ENCODE results near the gene PLXNA1. TPM values are rescaled to one million over a fixed set of nuclear protein-coding genes. Genes with fewer than 3 reads are reported as not detected.
A peak's percentile ranks its signal among the peaks of the same experiment; 100 is the strongest.

Gene PLXNA1
- total RNA-seq, 1 donor from 2014 or later, result 23.8 TPM

DNA sequence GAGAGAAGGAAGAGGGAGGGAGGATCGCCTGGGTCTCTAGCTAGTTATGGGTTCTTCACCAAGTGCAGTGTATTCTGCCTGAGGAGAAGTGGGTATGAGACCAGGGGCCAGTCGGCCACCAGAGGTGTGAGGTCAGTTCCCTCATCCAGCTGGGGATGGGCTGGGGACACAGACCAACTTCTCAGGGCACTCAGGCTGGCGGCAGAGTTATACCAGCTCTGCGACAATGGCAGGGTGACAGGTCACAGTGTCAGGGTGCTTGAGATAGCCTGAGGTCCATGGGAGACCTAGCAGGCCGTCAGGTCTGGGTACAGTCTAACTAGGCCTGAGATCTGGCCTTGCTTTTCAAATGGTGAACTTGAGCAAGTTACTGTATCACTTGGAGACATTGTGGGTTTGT is 31.4 kb upstream of the PLXNA1 start:
- no peak for ATAC-seq
- intact Hi-C loops (cut with micrococcal nuclease), result no loop called here
- no peak for DNase-seq

- DNase-seq (no peak), ATAC-seq (no peak)
- intact Hi-C loops (cut with micrococcal nuclease), result no loop called here
These were observed 30.5 kb upstream of the PLXNA1 start for GRCh38 chr3:126952261-126952982.

GRCh38 chr3:126952983-126953660 is 29.8 kb upstream of the PLXNA1 start:
- DNase-seq (no peak), ATAC-seq (no peak)
- intact Hi-C loops (cut with micrococcal nuclease), result no loop called here

GRCh38 chr3:126954141-126954842 is 28.6 kb upstream of the PLXNA1 start:
- intact Hi-C loops (cut with micrococcal nuclease), result no loop called here

GRCh38 chr3:126955004-126955790 is 27.7 kb upstream of the PLXNA1 start:
- intact Hi-C loops (cut with micrococcal nuclease), result no loop called here
- ATAC-seq, result no peak
- DNase-seq, result no peak

More at GRCh38 chr3:126954141-126954842, 28.6 kb upstream of the PLXNA1 start:
- DNase-seq (peak; percentile 7), ATAC-seq (no peak)

DNA sequence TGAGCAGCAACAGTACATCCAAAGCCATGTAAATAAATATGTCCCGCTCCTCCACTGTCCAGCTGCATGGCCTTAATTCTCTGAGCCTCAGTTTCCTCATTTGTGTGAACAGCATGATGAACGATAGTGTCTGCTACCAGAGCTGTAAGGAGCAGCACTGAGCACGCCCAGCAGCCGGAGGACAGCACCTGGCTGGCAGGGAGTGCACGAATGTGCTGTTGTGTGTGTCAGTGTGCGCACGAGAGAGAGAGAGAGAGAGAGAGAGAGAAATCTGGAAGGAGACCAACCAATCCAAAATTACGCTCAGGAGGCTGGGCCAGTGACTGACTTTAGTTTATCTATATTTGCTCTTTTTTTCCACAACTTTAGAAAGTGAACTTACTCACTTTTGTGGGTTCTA is 26.6 kb upstream of the PLXNA1 start:
- intact Hi-C loops (cut with micrococcal nuclease), result no loop called here
- DNase-seq (no peak), ATAC-seq (no peak)

DNA sequence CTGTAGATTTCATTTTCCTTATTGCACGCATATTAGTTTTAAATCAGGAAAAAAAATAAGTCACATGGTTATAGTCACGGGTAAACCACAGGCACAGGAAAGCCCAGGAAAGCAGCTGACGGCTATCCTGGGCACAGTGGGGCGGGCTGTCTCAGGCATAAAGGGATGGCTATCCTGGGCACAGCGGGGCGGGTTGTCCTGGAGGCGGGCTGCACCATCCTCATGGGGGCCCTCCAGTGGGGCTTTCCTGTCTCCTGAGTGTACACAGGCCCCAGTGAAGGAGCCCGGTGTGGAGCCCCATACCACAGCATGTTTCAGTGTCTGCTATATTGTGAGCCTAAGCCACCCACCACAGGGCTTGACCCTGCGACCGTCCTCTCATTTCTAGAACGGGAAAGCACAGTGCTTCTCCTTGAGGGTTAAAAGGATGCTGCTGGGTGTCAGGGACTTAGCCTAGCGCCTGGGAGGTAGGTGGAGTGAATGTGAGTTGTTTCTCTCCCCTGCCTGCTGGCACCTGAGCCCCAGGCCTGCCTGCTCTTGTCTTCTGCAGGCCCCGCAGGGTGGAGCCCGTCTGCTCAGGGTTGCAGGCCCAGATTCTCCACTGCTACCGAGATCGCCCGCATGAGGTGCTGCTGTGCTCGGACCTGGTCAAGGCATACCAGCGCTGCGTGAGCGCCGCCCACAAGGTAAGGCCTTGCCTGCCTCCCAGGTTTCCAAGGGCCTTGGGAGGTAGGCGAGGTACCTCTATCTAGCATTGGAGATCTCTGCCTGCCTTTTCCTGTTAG is 25.9 kb upstream of the PLXNA1 start:
- DNase-seq (no peak), ATAC-seq (no peak)
- intact Hi-C loops (cut with micrococcal nuclease), result no loop called here

DNA sequence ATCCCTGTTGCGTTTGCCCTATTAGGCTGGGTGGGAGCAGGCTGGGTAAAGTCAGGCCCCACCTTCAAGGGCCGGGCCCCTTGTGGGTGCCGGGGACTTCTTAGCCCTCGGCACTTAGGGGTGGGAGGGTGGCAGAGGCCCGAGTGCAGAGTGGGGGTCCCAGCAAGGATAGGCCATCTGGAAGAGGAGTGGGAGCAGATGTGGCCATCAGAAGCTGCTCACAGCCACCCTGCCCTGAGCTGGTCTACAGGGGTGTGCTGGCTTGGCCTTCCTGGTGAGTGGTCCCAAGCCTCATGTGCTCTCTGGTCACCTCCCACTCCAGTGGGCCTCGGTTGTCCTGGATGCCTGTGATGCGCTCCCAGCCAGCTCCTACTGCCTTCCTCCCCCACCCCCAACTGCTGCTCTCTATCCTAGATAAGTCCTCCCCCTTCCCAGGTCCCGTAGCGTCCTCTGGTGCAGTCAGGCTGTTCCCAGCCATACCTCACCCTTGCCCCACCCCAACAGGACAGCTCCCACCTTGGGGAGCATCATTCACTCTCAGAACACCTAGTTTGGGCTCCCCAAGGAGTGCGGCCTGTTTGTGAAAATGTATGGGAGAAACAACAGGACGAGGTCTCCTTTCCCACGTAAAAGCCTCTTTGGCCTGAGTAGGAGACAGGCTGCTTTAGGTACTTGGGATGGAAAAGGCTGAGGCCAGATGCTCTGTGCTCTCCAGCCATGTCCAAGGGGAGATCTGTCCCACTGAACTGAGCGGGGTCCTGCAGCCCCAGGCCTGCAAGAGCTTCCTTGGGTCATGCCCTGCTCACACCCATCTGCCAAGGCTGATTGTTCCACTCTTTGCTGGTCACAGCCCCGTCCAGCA is 24.9 kb upstream of the PLXNA1 start:
- DNase-seq, result peak; percentile 5
- intact Hi-C loops (cut with micrococcal nuclease), result no loop called here
- no peak for ATAC-seq

DNA sequence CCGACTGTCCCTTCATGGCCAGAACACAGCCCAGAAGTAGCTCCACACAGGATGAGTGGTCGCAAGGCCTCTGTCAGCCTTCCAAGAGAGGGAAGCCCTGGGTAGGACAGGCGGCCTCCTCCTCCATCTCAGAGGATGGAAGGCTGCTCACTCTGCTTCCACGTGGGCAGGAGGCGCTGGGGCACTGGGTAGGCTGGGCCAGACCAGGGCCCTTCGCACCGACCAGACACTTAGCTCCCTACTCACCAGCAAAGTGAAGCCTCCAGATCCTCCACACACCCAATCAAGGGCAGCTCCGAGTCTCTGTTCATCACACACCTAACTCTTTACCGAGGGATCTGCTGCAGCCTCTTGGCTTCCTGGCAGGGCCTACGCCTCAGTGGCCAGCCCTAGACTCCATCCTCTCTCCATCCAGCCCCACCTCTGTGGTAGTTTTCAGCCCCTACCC is 24.3 kb upstream of the PLXNA1 start:
- ATAC-seq, result no peak
- peak; percentile 15 for DNase-seq
- intact Hi-C loops (cut with micrococcal nuclease), result no loop called here

DNA sequence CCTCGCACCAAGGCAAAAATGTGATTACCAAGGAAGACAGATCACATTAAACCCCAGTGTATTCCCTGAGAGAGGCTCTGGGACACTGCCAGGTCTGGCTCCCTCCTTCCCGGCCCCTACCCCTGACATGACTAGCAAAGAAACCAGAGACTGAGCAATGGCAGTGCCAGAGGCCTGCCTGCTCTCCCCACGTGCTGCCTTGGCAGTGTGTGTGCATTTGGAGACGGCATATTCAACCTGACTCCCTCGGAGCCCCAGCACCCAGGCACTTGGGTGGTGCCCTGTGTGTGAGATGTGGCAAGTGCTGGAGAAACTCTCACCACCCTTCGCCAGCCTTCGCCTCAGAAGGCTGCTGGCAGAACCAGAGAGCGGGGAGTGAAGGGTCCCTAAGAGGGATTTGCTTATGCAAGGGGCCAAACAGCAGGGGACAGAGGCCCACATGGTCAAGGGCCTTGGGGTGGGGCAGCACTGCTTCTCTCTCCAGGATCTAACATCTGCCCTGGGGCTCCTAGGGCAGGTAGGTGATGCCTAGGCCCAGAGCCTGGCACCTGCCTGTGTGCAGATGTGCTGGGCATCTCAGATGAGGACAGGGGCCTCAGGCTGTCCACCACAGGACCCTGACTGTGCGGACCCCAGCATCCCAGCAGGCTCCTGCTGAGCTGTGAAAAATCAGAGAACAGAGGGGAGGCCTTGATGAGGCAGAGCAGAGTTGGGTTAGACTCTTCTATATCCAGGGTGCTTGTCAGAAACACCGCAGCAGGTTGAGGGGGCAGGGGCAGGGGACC is 23.6 kb upstream of the PLXNA1 start:
- intact Hi-C loops (cut with micrococcal nuclease), result no loop called here
- ATAC-seq, result no peak
- no peak for DNase-seq

DNA sequence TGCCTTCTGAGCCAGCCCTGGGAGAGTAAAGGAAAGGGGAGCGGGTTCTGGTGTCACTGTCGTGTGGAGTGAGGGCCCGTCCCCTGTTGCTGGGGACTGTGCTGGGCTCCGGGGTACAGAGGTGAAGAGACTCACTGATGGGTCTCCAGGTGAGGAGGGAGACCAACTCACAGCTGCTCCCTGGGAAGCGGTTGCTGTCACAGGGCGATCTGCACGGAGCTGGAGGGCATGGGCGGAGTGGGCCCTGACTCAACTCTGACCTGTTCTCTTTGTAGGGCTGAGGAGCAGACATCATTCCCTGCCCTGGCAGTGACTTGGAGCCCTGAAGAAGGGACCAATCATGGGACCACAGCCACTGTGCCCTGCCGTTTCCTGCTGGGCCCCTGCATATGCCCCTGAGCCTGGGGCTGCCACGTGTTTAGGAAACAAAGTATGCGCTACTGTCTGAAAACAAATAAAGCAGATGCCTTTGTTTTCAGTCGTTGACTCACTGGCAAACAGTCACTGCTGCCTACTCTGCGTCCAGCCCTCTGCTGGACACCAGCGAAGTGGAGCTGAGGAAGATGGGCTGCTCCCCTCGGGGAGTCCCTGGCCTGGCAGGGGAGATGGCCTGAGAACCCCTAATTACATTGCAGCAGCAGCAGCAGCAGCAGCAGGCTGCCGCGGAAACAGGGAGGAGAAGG is 22.9 kb upstream of the PLXNA1 start:
- DNase-seq, result no peak
- intact Hi-C loops (cut with micrococcal nuclease), result no loop called here
- ATAC-seq, result no peak

DNA sequence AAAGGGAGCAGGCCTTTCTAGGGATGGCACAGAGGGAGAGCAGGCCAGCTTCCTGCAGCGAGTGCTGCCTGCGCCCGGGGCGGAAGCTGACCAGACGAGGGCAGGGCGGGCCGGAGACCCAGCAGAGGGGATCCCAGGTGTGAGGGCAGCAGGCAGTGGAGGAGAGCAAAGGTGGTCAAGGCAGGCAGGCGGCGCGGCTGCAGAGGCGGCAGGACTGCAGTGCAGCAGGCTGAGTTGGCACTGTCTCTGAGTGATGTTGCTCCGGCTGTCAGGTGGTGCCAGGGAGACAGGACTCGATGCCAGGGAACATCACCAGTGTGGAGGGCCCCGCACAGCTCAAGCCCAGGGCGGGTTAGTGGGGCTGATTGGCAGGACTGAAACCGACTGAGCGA is 22.3 kb upstream of the PLXNA1 start:
- DNase-seq (peak; percentile 67), ATAC-seq (peak; percentile 80)
- intact Hi-C loops (cut with micrococcal nuclease), result no loop called here

DNA sequence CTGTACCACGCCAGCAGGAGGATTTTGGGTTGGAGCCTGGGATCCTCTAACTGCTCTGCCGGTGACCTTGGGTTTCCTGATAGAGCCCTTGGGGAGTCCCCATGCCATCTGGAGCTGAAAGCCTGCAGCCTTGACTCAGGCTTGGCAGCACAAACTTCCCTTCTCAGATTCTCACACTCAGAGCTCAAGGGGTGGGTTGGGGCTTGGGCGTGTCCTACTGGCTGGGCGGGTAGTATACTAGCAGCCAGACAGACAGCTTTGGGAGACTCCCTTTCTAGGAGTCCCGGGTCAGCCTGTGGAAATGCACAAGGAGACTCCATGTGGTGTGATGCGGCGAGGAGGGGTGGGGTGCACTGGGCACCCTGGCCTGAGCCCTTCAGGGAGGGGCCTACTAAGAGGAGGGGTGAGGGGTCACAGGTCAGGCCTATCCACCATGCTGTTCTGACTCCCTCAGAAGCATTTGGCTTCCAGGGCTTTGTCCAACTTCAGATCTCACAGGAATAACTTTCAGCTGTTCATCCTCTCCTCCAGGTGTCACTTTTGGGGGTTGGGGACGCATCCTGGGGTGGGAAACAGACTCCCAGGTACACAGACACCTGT is 21.6 kb upstream of the PLXNA1 start:
- intact Hi-C loops (cut with micrococcal nuclease), result no loop called here
- ATAC-seq (peak; percentile 88), DNase-seq (peak; percentile 83)

DNA sequence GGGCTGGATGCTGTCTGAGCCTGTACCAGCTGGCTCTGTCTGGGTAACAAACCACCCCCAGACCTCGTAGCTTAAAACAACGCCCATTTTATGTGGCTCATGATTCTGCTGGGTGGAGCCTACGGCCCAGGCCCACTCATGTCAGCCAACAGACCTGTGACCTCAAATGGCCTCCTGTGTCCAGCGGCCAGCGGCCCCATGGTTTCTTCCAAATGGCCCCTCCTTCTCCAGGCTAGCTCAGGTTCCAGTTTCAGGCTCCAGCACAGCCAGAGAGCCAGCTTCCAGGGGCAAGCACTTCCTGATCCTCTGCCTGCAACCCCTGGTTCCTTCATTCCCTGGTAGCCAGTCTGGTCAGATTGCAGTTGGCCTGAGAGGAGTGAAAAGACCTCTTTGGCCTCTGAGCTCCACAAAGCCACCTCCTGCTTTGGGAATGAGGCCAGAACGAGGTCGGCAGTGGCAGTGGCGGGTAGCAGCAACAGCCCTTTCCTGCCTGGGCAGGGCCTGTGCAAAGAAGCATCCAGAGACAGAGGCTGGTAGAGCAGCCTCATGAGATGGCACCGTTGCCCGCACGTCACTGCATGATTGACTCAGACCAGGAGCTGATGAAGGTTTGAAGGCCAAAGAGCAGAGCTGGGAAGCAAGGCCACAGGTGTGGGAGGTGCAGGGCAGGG is 21.0 kb upstream of the PLXNA1 start:
- intact Hi-C loops (cut with micrococcal nuclease), result no loop called here
- DNase-seq, result peak; percentile 76
- peak; percentile 70 for ATAC-seq

DNA sequence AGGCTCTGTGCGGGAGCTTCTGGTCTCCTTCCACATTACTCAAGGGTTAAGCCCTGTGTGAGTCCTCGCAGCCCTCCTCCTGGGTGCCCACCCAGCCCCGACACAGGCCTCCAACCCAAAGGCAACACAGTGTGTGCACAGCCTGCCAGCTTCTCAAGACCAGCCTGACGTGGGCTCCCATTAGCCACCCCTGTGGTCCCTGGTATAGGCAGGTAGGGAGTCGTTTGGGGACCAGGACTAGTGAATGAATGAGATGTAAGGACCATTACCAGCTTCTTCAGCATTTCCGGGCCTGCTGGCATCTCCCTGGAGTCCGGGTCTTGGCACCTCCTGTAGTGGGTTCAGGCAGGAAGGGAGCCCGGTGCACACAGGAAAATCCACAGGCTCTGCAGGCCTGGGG is 20.2 kb upstream of the PLXNA1 start:
- ATAC-seq, result no peak
- intact Hi-C loops (cut with micrococcal nuclease), result no loop called here

More for the DNA sequence above, 20.2 kb upstream of the PLXNA1 start:
- no peak for DNase-seq
